Hematopoietic multipotent progenitor cell treated with erythropoietin and hydrocortisone succinate and interleukin-3 and kit ligand, for 15 days (in vitro differentiated cells): ENCODE measurements around the gene SRXN1.

Experiments used
- DNase-seq: peaks from one replicate; pipeline ENCODE4 v3.0.0-alpha.2; 2015; ENCODE audit warnings: low spot score

SRXN1 gene

GRCh38 chr20:635893-636338 lies 17.1 kb downstream of the SRXN1 start:
- no peak for DNase-seq

GRCh38 chr20:635028-635892 lies 17.7 kb downstream of the SRXN1 start:
- DNase-seq = no peak

GRCh38 chr20:634148-634925 lies 18.7 kb downstream of the SRXN1 start:
- DNase-seq = no peak

GRCh38 chr20:631101-631500 lies 21.9 kb downstream of the SRXN1 start:
- DNase-seq = no peak

GRCh38 chr20:626579-626978 lies 26.4 kb downstream of the SRXN1 start:
- DNase-seq = no peak

- DNase-seq = no peak
Measured at GRCh38 chr20:625360-625932, 27.6 kb downstream of the SRXN1 start.

GRCh38 chr20:623704-624103 lies 29.3 kb downstream of the SRXN1 start:
- DNase-seq = no peak

GRCh38 chr20:623021-623420 lies 30.0 kb downstream of the SRXN1 start:
- DNase-seq = no peak

- DNase-seq = no peak
Measured at GRCh38 chr20:622161-622560, 30.8 kb downstream of the SRXN1 start.

- DNase-seq = no peak
Measured at GRCh38 chr20:621125-621756, 31.8 kb downstream of the SRXN1 start.

- DNase-seq = no peak
Measured at GRCh38 chr20:620246-620645, 32.8 kb downstream of the SRXN1 start.

- DNase-seq = no peak
Measured at GRCh38 chr20:618980-619379, 34.0 kb downstream of the SRXN1 start.

- no peak for DNase-seq
Measured at GRCh38 chr20:617934-618690, 34.9 kb downstream of the SRXN1 start.

- DNase-seq = no peak
Measured at GRCh38 chr20:615514-615913, 37.5 kb downstream of the SRXN1 start.

- DNase-seq = no peak
Measured at GRCh38 chr20:611843-612185, 41.2 kb downstream of the SRXN1 start.

- DNase-seq = no peak
Measured at GRCh38 chr20:611047-611842, 41.8 kb downstream of the SRXN1 start.

- DNase-seq = peak; percentile 37
Measured at GRCh38 chr20:610130-611046, 42.6 kb downstream of the SRXN1 start, which contains the start of gene TCF15. Gene TCF15, minus strand, starts transcription at chr20:610309. Its CDS starts 72 bp downstream, at chr20:610237.

- DNase-seq = no peak
Measured at GRCh38 chr20:609371-609964, 43.5 kb downstream of the SRXN1 start.

GRCh38 chr20:608970-609369 lies 44.0 kb downstream of the SRXN1 start:
- no peak for DNase-seq
